ENCODE measurements around the gene TNNC2.
"Not testable (repeated sequence)": the region's sequence is repeated elsewhere in the genome, so short reads cannot be mapped to it uniquely, and the experiment has no call there.

GRCh38 chr20:45797510-45797909 lies 29.6 kb downstream of the TNNC2 start:
- TF ChIP-seq CTCF, EP300, POLR2A (IDR thresholded peaks at IDR 0.05): not testable (repeated sequence)
